ENCODE results near the gene ATXN3.
"Not testable (repeated sequence)": the region's sequence is repeated elsewhere in the genome, so short reads cannot be mapped to it uniquely, and the experiment has no call there.

The ATXN3 gene

GRCh38 chr14:92058006-92058917 lies 48.1 kb downstream of the ATXN3 start:
- no peak for DNase-seq (ENCODE audit: low read depth)

GRCh38 chr14:92049781-92050180 lies 56.6 kb downstream of the ATXN3 start:
- no peak for DNase-seq (ENCODE audit: low read depth)

- DNase-seq (ENCODE audit: low read depth): not testable (repeated sequence)
Observed at GRCh38 chr14:92049221-92049620, 57.2 kb downstream of the ATXN3 start.

- not testable (repeated sequence) for DNase-seq (ENCODE audit: low read depth)
Observed at GRCh38 chr14:92045904-92046303, 60.5 kb downstream of the ATXN3 start.

GRCh38 chr14:92041766-92042165 lies 64.6 kb downstream of the ATXN3 start:
- DNase-seq (ENCODE audit: low read depth): not testable (repeated sequence)

- DNase-seq (ENCODE audit: low read depth): no peak
Observed at GRCh38 chr14:92041203-92041602, 65.2 kb downstream of the ATXN3 start.

- DNase-seq (ENCODE audit: low read depth): peak; percentile 36
Observed at GRCh38 chr14:92040431-92041051, 65.8 kb downstream of the ATXN3 start.

- peak; percentile 92 for DNase-seq (ENCODE audit: low read depth)
Observed at GRCh38 chr14:92039719-92040430, 66.5 kb downstream of the ATXN3 start, which contains the start of gene TRIP11. TSS of gene TRIP11 (minus strand) at chr14:92040059. CDS start at chr14:92039685, 374 bp downstream.

- DNase-seq (ENCODE audit: low read depth): peak; percentile 77
Observed at GRCh38 chr14:92039063-92039718, 67.2 kb downstream of the ATXN3 start.

GRCh38 chr14:92037989-92038388 lies 68.4 kb downstream of the ATXN3 start:
- DNase-seq (ENCODE audit: low read depth): peak; percentile 7

GRCh38 chr14:92035890-92036289 lies 70.5 kb downstream of the ATXN3 start:
- DNase-seq (ENCODE audit: low read depth): no peak

GRCh38 chr14:92033906-92034687 lies 72.3 kb downstream of the ATXN3 start:
- DNase-seq (ENCODE audit: low read depth): no peak

- no peak for DNase-seq (ENCODE audit: low read depth)
Observed at GRCh38 chr14:92033433-92033832, 72.9 kb downstream of the ATXN3 start.

GRCh38 chr14:92026548-92027190 lies 79.7 kb downstream of the ATXN3 start:
- no peak for DNase-seq (ENCODE audit: low read depth)

GRCh38 chr14:92022036-92022435 lies 84.3 kb downstream of the ATXN3 start:
- no peak for DNase-seq (ENCODE audit: low read depth)

GRCh38 chr14:92021523-92021922 lies 84.9 kb downstream of the ATXN3 start:
- no peak for DNase-seq (ENCODE audit: low read depth)

- DNase-seq (ENCODE audit: low read depth): peak; percentile 33
Observed at GRCh38 chr14:92014040-92014439, 92.3 kb downstream of the ATXN3 start.

- no peak for DNase-seq (ENCODE audit: low read depth)
Observed at GRCh38 chr14:92012121-92012748, 94.1 kb downstream of the ATXN3 start.

- no peak for DNase-seq (ENCODE audit: low read depth)
Observed at GRCh38 chr14:92010644-92011043, 95.7 kb downstream of the ATXN3 start.

GRCh38 chr14:92009604-92010003 lies 96.8 kb downstream of the ATXN3 start:
- no peak for DNase-seq (ENCODE audit: low read depth)
